C4-2B (cell line): ENCODE measurements around the gene MAP10.

Experiments used
- CTCF ChIP-seq: fragments of 450-650 bp; conservative IDR thresholded peaks from 2 replicates; pipeline ENCODE4 v1.5.1; 2017; ENCODE audit warnings: mild to moderate bottlenecking
- ZFX ChIP-seq: fragments of 450-650 bp; IDR thresholded peaks from 2 replicates; pipeline ENCODE4 v1.6.1; 2017

DNA sequence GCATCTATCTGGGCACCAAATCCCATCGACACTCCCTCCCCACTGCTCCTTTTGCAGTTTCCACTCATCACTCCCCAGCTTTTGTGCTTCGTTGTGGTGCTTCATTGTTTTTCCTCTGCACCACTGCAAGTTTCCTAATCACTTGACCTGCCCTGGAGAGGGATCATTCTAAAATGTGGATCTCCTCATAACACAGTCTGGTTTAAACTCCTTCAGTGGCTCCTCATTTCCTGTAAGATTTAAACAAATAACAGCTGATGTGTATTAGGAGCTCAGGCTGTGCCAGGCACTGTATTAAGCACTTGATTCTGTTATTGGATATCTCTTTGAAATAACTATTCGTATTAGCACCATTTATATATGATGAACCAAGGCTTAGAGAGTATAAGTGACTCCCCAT lies 51.3 kb downstream of the MAP10 start:
- TF ChIP-seq CTCF (no peak), ZFX (no peak)
